Measurements from ENCODE around the gene SPSB4.

SPSB4 gene

GRCh38 chr3:141052201-141053069 lies 1.3 kb downstream of the SPSB4 start:
- in situ Hi-C loops (cut with HindIII; ENCODE audit: low sequenced_read_pairs), result no loop called here

DNA sequence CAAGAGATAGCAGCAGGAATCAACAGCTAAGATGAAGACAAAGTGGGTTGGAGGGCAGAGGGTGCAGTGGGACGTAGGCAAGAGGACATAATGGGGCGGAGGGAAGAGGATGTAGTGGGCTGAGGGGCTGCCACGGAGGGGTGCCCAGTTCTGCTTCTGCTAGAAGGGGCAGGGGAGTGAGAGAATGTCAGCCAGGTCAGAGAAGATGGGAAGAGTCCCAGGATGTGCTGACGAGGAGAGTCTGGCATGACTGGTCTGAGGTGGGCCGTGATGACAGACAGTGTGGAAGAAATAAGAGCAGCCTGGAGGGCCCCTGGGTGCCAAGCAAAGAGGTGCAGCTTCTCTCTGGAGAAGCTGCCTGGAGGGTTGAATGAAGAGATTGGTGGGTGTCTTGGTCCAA lies 4.0 kb downstream of the SPSB4 start:
- in situ Hi-C loops (cut with HindIII; ENCODE audit: low sequenced_read_pairs), result no loop called here

GRCh38 chr3:141055536-141056445 lies 4.6 kb downstream of the SPSB4 start:
- in situ Hi-C loops (cut with HindIII; ENCODE audit: low sequenced_read_pairs), result no loop called here

GRCh38 chr3:141056751-141057171 lies 5.6 kb downstream of the SPSB4 start:
- in situ Hi-C loops (cut with HindIII; ENCODE audit: low sequenced_read_pairs), result no loop called here

DNA sequence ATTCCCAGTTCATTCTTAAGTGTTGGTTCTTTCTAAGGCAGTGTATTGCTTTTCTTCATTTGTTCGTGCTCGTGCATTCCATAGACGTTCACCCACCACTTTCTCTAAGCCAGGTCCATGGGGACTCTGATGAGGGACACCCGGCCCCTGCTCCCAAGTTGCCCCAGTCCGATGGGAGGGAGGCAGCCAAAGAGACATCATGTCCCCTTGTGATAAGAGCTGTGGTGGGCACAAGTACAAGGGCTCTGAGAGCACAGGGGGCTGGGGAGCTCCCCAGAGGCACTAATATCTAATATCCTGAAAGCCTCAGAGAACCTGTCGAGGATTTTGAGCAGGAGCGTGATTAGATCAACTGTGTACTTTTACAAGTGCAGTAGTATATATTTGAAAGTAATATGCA lies 6.3 kb downstream of the SPSB4 start:
- in situ Hi-C loops (cut with HindIII; ENCODE audit: low sequenced_read_pairs), result no loop called here

DNA sequence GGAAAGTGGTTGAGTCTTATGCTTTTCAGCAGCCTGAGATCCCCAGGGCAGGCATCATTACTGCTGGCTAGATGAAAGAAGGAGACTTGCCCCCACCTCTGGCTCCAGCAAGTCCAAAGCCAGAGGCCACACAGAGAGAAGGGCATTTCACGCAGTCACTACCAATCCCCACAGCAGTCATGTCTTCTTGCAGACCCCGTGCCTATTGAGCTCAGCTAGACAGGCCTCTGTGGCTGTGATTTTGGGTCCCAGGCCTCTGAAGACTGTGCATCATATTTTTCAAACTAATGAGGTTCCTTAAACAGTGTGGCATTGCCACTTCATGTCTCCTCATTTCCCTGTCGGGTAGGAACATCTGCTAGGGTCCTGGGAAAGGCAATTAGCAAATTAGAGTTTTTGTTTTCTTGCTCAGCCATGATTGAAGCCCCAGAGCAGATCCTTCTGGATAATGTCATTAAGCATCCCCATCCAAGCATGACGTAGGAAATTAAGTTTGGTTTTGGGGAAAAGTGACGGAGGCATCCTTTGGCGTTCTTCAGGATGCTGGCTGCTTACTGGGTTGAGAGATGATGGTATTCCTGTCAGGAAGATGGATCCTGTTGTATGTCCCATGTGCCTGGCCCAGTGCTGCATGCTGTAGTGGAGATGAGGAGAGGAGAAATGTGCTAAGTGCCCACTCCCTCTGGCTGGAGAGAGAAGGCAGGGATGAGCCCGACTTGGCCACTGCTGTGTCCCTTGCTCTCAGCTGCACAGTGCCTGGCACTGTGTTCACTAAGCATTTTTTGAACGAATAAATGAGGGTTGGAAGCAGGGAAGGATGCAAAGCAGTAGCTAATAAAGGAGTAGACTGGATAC lies 7.0 kb downstream of the SPSB4 start:
- in situ Hi-C loops (cut with HindIII; ENCODE audit: low sequenced_read_pairs), result no loop called here

DNA sequence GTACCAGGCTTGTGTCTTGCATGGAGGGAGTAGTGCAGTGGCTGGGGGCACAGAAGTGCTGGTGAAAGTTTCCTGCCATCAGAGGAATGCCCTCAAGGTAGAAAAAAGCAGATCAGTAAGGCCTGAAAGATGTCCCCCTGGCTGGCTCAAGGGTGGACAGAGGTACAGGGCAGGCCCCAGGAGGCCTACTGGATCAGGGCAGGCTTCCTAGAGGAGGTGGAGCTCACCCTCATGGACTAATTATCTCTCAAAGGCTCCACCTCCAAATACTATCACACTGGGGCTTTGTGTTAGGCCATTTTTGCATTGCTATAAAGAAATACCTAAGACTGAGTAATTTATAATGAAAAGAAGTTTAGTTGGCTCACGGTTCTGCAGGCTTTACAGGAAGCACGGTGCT lies 7.8 kb downstream of the SPSB4 start:
- in situ Hi-C loops (cut with HindIII; ENCODE audit: low sequenced_read_pairs), result no loop called here

- in situ Hi-C loops (cut with HindIII; ENCODE audit: low sequenced_read_pairs), result no loop called here
These were observed 8.7 kb downstream of the SPSB4 start for GRCh38 chr3:141059816-141060215.

GRCh38 chr3:141060327-141060726 lies 9.2 kb downstream of the SPSB4 start:
- in situ Hi-C loops (cut with HindIII; ENCODE audit: low sequenced_read_pairs), result no loop called here

DNA sequence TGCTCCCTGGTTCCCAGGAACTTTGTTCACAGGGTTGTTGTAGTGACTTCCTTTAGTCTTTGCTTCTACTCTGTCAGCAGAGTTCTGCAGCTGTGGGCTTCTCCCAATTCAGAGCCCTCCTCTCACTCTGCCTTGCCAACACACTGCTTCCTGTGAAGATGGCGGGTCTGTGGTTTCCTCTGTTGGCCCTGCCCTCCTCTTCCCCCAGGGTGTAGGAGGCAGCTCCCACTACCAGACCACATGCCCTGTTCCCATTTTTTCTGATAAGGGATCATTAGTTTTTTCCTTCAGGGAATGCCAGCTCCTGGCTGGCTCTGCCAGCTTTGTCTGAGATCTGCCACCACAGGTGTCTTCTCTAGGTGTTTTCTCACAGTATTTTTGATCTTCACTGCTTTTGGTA lies 12.7 kb downstream of the SPSB4 start:
- in situ Hi-C loops (cut with HindIII; ENCODE audit: low sequenced_read_pairs), result no loop called here

- in situ Hi-C loops (cut with HindIII; ENCODE audit: low sequenced_read_pairs), result no loop called here
These were observed 13.2 kb downstream of the SPSB4 start for GRCh38 chr3:141064255-141064926.

DNA sequence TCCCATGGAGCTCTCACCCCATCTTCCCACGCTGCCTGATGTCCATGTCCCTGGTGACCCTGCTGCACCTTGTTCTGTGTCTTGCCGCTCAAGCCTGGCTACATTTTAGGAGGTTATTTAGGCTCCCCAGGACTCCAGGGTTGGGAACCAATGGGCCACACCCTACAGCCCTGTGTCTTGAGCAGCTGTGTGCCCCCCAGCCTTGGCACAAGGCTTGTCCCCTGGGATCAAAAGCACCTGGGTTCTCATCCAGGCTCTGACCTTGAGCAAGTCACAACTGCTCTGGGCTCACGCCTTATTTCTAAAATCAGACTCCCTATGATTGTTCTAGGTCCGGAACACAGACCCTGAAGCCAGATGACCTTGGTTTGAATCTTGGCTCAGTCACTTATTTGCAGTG lies 14.1 kb downstream of the SPSB4 start:
- in situ Hi-C loops (cut with HindIII; ENCODE audit: low sequenced_read_pairs), result no loop called here

DNA sequence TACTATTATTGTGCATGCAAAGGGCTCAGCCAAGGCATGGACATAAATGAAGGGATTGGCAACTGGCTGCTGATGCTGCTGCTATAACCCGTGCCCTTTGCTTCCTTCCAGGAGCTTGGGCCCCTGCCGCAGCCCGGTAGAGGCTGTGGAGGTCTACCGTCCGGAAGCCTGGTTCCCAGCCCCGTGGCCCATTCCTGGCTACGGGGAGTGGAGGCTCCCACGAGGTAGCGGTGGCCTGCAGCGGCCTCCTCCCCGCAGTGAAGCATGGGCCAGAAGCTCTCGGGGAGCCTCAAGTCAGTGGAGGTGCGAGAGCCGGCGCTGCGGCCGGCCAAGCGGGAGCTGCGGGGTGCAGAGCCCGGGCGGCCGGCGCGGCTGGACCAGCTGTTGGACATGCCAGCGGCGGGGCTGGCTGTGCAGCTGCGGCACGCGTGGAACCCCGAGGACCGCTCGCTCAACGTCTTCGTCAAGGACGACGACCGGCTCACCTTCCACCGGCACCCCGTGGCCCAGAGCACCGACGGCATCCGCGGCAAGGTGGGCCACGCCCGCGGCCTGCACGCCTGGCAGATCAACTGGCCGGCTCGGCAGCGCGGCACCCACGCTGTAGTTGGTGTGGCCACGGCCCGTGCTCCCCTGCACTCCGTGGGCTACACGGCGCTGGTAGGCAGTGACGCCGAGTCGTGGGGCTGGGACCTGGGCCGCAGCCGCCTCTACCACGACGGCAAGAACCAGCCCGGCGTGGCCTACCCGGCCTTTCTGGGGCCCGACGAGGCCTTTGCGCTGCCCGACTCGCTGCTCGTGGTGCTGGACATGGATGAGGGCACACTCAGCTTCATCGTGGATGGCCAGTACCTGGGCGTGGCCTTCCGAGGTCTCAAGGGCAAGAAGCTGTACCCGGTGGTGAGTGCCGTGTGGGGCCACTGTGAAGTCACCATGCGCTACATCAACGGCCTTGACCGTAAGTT lies 15.0 kb downstream of the SPSB4 start:
- in situ Hi-C loops (cut with HindIII; ENCODE audit: low sequenced_read_pairs), result no loop called here

GRCh38 chr3:141067206-141067974 lies 16.2 kb downstream of the SPSB4 start:
- in situ Hi-C loops (cut with HindIII; ENCODE audit: low sequenced_read_pairs), result no loop called here

DNA sequence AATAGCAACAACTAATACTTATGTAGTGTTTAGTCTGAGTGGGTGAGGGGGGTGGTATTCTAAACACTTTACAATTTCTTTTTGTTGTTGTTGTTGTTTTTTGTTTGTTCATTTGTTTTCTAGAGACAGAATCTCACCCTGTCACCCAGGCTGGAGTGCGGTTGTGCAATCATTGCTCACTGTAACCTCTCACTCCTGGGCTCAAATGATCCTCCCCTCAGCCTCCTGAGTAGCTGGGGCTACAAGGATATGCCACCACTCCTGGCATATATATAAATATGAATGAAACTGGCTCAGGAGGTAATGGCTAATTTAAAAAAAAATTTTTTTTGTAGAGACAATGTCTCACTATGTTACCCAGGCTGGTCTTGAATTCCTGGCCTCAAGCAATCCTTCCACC lies 19.1 kb downstream of the SPSB4 start:
- in situ Hi-C loops (cut with HindIII; ENCODE audit: low sequenced_read_pairs), result no loop called here

GRCh38 chr3:141070727-141071357 lies 19.7 kb downstream of the SPSB4 start:
- in situ Hi-C loops (cut with HindIII; ENCODE audit: low sequenced_read_pairs), result no loop called here

- in situ Hi-C loops (cut with HindIII; ENCODE audit: low sequenced_read_pairs), result no loop called here
These were observed 20.6 kb downstream of the SPSB4 start for GRCh38 chr3:141071681-141072260.

- in situ Hi-C loops (cut with HindIII; ENCODE audit: low sequenced_read_pairs), result no loop called here
These were observed 21.8 kb downstream of the SPSB4 start for GRCh38 chr3:141072950-141073349.
